ENCODE measurements around the gene SLC19A2.

DNA sequence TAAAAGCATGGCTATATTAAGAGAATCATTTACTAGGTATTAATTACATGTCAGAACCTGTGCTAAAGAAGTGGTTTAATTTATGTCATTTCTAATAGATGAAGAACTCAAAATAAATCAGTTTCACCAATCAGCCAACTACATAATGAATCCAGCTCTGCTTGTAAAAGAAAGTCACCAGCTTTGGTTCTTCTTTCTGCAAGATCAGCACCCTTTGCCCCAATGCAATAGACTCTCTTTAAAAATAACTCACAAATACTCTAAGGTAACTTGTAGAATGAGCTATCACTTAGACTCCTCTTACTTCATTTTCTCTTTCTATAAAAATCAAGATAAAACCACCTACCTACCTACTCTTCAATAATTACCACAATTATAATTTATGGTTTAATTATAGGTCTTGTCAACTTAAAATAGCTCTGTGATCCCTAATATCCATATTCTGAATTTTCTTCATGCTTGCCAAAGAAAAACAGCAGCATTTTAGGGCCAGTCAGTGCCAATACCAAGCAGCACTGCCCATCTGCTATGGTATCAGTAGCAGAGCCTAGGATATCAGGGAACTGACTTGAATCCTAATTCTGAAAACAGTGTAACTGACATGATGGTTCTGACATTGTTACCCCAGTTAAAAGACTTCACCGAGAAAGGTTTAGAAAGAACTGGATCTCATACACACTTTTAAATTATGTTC lies 11.3 kb downstream of the SLC19A2 start:
- TF ChIP-seq, protein P1, sequence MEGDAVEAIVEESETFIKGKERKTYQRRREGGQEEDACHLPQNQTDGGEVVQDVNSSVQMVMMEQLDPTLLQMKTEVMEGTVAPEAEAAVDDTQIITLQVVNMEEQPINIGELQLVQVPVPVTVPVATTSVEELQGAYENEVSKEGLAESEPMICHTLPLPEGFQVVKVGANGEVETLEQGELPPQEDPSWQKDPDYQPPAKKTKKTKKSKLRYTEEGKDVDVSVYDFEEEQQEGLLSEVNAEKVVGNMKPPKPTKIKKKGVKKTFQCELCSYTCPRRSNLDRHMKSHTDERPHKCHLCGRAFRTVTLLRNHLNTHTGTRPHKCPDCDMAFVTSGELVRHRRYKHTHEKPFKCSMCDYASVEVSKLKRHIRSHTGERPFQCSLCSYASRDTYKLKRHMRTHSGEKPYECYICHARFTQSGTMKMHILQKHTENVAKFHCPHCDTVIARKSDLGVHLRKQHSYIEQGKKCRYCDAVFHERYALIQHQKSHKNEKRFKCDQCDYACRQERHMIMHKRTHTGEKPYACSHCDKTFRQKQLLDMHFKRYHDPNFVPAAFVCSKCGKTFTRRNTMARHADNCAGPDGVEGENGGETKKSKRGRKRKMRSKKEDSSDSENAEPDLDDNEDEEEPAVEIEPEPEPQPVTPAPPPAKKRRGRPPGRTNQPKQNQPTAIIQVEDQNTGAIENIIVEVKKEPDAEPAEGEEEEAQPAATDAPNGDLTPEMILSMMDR (IDR thresholded peaks at IDR 0.05): no peak
- no peak for TF ChIP-seq POLR2AphosphoS5 (IDR thresholded peaks at IDR 0.05)

All from prostate gland (tissue), 2 donors.